K562 (cell line): ENCODE measurements around the gene ZNF296. TPM values are rescaled to one million over a fixed set of nuclear protein-coding genes. Genes with fewer than 3 reads are reported as not detected.

ENCODE experiments used
- CBFA2T3 ChIP-seq: fragments of 450-650 bp; IDR thresholded peaks from 2 replicates; pipeline ENCODE4 v1.6.1; 2017
- CBX3 ChIP-seq, 2 experiments: IDR thresholded peaks; 1 replicate in 1 of 2; 2 replicates in 1 of 2; pipeline ENCODE4 v1.6.1; 2012; ENCODE audit warnings: inconsistent platforms in 2 of 2, low read length in 2 of 2, borderline replicate concordance in 1 of 2, control low read depth in 1 of 2
- CC2D1A ChIP-seq: fragments of 450-650 bp; IDR thresholded peaks from 2 replicates; pipeline ENCODE4 v1.6.1; 2017; ENCODE audit warnings: mild to moderate bottlenecking
- ETV6 ChIP-seq, 3 experiments: fragments of 150-350 bp in 1 of 3; sonication (generic) in 1 of 3; formaldehyde crosslinking in 1 of 3; IDR thresholded peaks; 2 replicates each; pipeline versions ENCODE4 v1.6.1 to v1.8.0; 2014 to 2022; ENCODE audit warnings: borderline replicate concordance in 2 of 3, low read depth in 2 of 3, antibody characterized with exemption in 1 of 3, low read length in 1 of 3, mild to moderate bottlenecking in 1 of 3, missing genetic modification reagents in 1 of 3
- FOXP1 ChIP-seq: sonication (generic); formaldehyde crosslinking; IDR thresholded peaks from 2 replicates; pipeline ENCODE4 v1.8.0; 2022; ENCODE audit warnings: mild to moderate bottlenecking, missing genetic modification reagents
- L3MBTL2 ChIP-seq: fragments of 450-650 bp; IDR thresholded peaks from 2 replicates; pipeline ENCODE4 v1.6.1; 2016; ENCODE audit warnings: mild to moderate bottlenecking, moderate library complexity
- POLR2A ChIP-seq: fragments of 450-650 bp; conservative IDR thresholded peaks from 2 replicates; pipeline ENCODE4 v1.6.1; 2016
- RAD51 ChIP-seq: fragments of 450-650 bp; IDR thresholded peaks from 2 replicates; pipeline ENCODE4 v1.7.1; 2016; ENCODE audit warnings: low read depth, mild to moderate bottlenecking, borderline replicate concordance
- SIN3A ChIP-seq, 2 experiments: fragments of 150-350 bp in 1 of 2; IDR thresholded peaks; 2 replicates each; pipeline ENCODE4 v1.6.1; 2011 to 2016; ENCODE audit warnings: borderline replicate concordance in 2 of 2, low read depth in 2 of 2, low read length in 2 of 2, mild to moderate bottlenecking in 2 of 2, moderate library complexity in 2 of 2; ENCODE audit not compliant: control insufficient read depth in 1 of 2
- SRF ChIP-seq, 2 experiments: fragments of 250-450, 450-650 bp in 1 of 2; sonication (Bioruptor Pico) in 1 of 2; sonication (generic) in 1 of 2; formaldehyde crosslinking; IDR thresholded peaks; 2 replicates each; pipeline versions ENCODE4 v1.5.0 to v1.5.1; 2020 to 2022; ENCODE audit warnings: mild to moderate bottlenecking in 1 of 2, missing genetic modification reagents in 1 of 2
- ZFP1 ChIP-seq: fragments of 450-650 bp; formaldehyde crosslinking; IDR thresholded peaks from 2 replicates; pipeline ENCODE4 v1.4.0; 2020; ENCODE audit warnings: mild to moderate bottlenecking, mixed read lengths
- ZNF3 ChIP-seq: fragments of 250-450 bp; sonication (Bioruptor Pico); IDR thresholded peaks from 2 replicates; pipeline ENCODE4 v1.5.0; 2021; ENCODE audit warnings: mild to moderate bottlenecking, moderate library complexity
- ZSCAN29 ChIP-seq: fragments of 450-650 bp; IDR thresholded peaks from 2 replicates; pipeline ENCODE4 v1.6.1; 2017
- polyA plus RNA-seq, 8 experiments: library from polyadenylated mRNA; depleted of rRNA in 4 of 8; stranded (reverse) in 5 of 8; unstranded in 3 of 8; fragments of >200 nt; fragmentation: Nextera tagmentation in 2 of 8; fragmentation: Illumina TruSeq in 1 of 8; extraction: Ambion mirVana in 2 of 8; extraction: Trizol in 1 of 8; gene quantifications; 2 replicates each; pipeline versions ENCODE4 v1.2.1 to v1.2.3, GENCODE V29; 2011 to 2014; ENCODE audit warnings: inconsistent platforms in 1 of 8, missing spikeins in 1 of 8
- total RNA-seq, 7 experiments: library from RNA; depleted of rRNA in 6 of 7; stranded (reverse); fragments of >200 nt in 6 of 7; fragmentation: Illumina TruSeq in 2 of 7; extraction: Trizol in 2 of 7; gene quantifications; 2 replicates each; pipeline versions ENCODE4 v1.2.1 to v1.2.3, GENCODE V29; 2011 to 2021; ENCODE audit warnings: low replicate concordance in 1 of 7
- TF ChIP-seq, protein P1 (sequence below): fragments of 450-650 bp; IDR thresholded peaks from 2 replicates; pipeline ENCODE4 v1.6.1; 2017; ENCODE audit warnings: antibody characterized with exemption
- TF ChIP-seq, protein P2 (sequence below), 3 experiments: IDR thresholded peaks in 2 of 3; conservative IDR thresholded peaks in 1 of 3; 2 replicates each; pipeline ENCODE4 v1.5.1; 2011 to 2012; ENCODE audit warnings: low read length in 3 of 3, mild to moderate bottlenecking in 3 of 3, control low read depth in 2 of 3, improper control_type of control experiment in 1 of 3, inconsistent platforms in 1 of 3, low read depth in 1 of 3, mixed read lengths in 1 of 3, moderate library complexity in 1 of 3; ENCODE audit not compliant: insufficient read depth in 2 of 3
- TF ChIP-seq, protein P3 (sequence below): fragments of 250-450 bp; sonication (Bioruptor Pico); IDR thresholded peaks from 2 replicates; pipeline ENCODE4 v1.5.0; 2021; ENCODE audit warnings: mild to moderate bottlenecking, moderate library complexity
- TF ChIP-seq, protein P4 (sequence below), 2 experiments: fragments of 450-650 bp; conservative IDR thresholded peaks; 2 replicates each; pipeline ENCODE4 v1.6.1; 2017; ENCODE audit warnings: mild to moderate bottlenecking in 2 of 2, moderate library complexity in 2 of 2

Gene ZNF296
- total and polyA plus RNA-seq, 9 of the 15 experiments (the other 6 are each of a cell fraction or from before 2014, with no cell fraction given) = 0.03 to 8.8 (median 0.47) TPM; not detected in 1

DNA sequence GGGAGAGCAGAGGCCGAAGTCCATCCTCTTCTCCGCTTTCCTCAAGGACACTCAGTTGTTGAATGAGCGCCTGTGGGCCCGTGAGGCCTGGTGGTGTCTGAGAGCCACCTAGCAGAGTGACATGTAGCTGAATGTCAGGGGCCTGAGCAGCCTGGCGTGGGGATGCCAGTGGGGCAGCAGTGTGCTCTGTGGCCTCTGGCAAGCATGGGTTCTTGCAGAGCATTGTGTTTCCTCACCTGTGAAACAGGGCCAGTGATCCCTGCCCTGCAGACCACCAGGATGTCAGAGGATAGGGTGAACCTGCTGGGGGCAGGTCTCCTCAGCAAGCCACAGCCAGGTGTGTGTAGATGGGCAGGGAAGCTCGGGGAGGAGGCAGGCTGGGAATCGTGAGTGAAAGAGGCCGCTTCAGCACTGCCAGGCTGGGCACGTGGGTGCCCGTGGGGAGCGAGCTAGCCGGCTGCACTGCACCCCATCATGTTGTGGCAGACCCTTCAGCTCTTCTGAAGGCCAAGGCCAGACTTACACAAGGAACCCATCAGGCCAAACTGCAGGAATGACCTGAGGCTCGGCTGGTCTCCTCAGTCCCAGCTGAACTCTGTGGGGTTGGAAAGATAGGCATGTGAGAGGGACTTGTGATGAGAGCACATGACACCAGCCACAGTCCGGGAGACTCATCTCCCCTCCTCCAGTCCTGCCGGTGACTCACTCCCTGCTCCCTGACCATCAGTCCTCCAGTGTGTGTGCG, 21.7 kb upstream of the ZNF296 start (continued):
- TF ChIP-seq, protein P1, sequence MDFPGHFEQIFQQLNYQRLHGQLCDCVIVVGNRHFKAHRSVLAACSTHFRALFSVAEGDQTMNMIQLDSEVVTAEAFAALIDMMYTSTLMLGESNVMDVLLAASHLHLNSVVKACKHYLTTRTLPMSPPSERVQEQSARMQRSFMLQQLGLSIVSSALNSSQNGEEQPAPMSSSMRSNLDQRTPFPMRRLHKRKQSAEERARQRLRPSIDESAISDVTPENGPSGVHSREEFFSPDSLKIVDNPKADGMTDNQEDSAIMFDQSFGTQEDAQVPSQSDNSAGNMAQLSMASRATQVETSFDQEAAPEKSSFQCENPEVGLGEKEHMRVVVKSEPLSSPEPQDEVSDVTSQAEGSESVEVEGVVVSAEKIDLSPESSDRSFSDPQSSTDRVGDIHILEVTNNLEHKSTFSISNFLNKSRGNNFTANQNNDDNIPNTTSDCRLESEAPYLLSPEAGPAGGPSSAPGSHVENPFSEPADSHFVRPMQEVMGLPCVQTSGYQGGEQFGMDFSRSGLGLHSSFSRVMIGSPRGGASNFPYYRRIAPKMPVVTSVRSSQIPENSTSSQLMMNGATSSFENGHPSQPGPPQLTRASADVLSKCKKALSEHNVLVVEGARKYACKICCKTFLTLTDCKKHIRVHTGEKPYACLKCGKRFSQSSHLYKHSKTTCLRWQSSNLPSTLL = no peak
- TF ChIP-seq CBX3 (IDR thresholded peaks at IDR 0.05; ENCODE audit: borderline replicate concordance in 1 of 2, low read length in 2 of 2) = no peak
- TF ChIP-seq ZNF3 (CRISPR knock-in tag) = no peak
- peak; percentile 72 for TF ChIP-seq RAD51
- TF ChIP-seq, protein P2, sequence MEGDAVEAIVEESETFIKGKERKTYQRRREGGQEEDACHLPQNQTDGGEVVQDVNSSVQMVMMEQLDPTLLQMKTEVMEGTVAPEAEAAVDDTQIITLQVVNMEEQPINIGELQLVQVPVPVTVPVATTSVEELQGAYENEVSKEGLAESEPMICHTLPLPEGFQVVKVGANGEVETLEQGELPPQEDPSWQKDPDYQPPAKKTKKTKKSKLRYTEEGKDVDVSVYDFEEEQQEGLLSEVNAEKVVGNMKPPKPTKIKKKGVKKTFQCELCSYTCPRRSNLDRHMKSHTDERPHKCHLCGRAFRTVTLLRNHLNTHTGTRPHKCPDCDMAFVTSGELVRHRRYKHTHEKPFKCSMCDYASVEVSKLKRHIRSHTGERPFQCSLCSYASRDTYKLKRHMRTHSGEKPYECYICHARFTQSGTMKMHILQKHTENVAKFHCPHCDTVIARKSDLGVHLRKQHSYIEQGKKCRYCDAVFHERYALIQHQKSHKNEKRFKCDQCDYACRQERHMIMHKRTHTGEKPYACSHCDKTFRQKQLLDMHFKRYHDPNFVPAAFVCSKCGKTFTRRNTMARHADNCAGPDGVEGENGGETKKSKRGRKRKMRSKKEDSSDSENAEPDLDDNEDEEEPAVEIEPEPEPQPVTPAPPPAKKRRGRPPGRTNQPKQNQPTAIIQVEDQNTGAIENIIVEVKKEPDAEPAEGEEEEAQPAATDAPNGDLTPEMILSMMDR (IDR thresholded peaks at IDR 0.05 in 2 of 3, conservative IDR thresholded peaks at IDR 0.05 in 1 of 3; ENCODE audit: insufficient read depth in 2 of 3, low read depth in 1 of 3, low read length in 3 of 3) = no peak
- TF ChIP-seq, protein P3, sequence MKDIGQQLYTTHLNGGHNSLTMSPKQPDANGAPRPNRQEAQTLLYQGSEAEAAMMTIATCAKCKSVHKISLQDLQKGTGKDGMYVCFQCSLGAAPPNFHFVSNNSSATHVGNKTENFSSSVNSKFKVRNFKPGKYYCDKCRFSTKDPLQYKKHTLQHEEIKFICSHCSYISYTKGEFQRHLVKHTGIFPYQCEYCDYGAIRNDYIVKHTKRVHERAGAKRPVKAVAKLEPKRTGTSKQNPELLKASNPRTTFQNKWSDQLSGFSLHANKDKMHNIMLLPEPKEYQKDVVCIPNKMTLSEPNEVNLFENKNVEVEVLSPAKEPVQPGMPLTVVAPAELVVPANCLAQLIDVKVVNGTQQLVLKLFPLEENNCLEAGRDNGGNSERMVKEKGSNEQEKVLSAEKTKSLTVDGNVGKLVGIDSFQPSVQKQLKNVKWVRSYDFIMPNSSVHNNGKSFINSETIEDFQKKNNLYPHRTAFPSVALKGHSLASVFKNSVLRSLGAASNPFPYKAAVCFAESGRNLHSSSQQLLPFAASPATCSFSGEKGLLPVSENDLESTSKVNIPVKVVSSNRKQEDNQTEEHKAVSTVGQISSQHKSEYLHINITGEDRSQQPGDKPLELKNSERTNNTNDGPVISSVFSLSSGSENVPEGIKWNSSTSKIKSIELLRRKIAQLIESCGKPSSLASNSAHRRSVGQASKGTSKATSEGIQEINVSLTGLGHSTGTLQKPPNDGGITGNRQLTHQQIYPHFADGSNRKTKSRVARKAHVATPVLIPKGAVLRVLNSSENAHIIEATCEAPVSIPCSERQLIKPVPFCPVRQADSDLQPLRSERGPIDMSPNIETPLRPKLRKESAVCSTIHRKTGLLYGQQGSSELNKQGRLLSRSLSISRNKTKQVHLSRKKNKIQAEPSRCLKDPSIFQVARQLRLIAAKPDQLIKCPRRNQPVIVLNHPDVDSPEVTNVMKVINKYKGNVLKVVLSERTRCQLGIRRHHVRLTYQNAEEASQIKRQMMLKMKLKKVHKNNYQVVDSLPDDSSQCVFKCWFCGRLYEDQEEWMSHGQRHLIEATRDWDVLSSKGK (CRISPR knock-in tag) = no peak
- TF ChIP-seq ZSCAN29 = no peak
- TF ChIP-seq POLR2A = no peak
- peak in 1 of 2 experiments; percentile 88; a peak in 1 of 4 replicates for TF ChIP-seq SIN3A (IDR thresholded peaks at IDR 0.05; ENCODE audit: borderline replicate concordance in 2 of 2, control insufficient read depth in 1 of 2, low read depth in 2 of 2, low read length in 2 of 2)
- peak; percentile 71 for TF ChIP-seq L3MBTL2
- TF ChIP-seq FOXP1 (CRISPR knock-in tag) = no peak
- no peak for TF ChIP-seq CC2D1A
- TF ChIP-seq SRF (CRISPR knock-in tag; IDR thresholded peaks at IDR 0.05) = no peak
- TF ChIP-seq ZFP1 (CRISPR knock-in tag) = no peak
- TF ChIP-seq CBFA2T3 = peak; percentile 47
- TF ChIP-seq ETV6 (IDR thresholded peaks at IDR 0.05; ENCODE audit: borderline replicate concordance in 1 of 2, low read depth in 2 of 2, low read length in 1 of 2) = no peak
- TF ChIP-seq ETV6 (CRISPR knock-in tag; IDR thresholded peaks at IDR 0.05; ENCODE audit: borderline replicate concordance) = no peak
- TF ChIP-seq, protein P4, sequence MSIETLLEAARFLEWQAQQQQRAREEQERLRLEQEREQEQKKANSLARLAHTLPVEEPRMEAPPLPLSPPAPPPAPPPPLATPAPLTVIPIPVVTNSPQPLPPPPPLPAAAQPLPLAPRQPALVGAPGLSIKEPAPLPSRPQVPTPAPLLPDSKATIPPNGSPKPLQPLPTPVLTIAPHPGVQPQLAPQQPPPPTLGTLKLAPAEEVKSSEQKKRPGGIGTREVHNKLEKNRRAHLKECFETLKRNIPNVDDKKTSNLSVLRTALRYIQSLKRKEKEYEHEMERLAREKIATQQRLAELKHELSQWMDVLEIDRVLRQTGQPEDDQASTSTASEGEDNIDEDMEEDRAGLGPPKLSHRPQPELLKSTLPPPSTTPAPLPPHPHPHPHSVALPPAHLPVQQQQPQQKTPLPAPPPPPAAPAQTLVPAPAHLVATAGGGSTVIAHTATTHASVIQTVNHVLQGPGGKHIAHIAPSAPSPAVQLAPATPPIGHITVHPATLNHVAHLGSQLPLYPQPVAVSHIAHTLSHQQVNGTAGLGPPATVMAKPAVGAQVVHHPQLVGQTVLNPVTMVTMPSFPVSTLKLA (conservative IDR thresholded peaks at IDR 0.05) = peak in 1 of 2 experiments; percentile 83; a peak in 3 of 4 replicates
